GM18526 (cell line): ENCODE results near the gene CTNND2.

ENCODE experiments used
- POLR2A ChIP-seq: IDR thresholded peaks from 3 replicates; pipeline ENCODE4 v1.6.1; 2011; ENCODE audit not compliant: insufficient read length; ENCODE audit errors: extremely low read depth

Gene CTNND2

DNA sequence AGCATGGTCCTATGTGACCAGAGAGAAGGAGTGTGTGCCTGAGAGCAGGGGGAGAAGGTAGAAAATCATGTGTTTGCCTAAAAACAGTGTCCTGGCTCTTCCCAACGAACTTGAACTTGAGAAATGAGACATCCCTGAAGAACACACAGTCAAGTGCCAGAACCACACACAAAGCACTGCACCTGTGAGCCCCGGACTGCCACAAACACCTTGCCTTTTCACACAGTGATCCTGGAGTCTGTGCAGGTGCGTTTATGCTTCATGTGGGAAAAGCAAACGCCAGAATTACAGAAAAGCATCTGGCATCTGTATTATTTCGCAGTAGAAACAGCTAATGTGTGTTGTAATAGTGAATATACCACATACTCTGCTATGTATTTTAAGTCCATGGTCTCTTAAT lies 9.3 kb downstream of the CTNND2 start:
- no peak for TF ChIP-seq POLR2A

DNA sequence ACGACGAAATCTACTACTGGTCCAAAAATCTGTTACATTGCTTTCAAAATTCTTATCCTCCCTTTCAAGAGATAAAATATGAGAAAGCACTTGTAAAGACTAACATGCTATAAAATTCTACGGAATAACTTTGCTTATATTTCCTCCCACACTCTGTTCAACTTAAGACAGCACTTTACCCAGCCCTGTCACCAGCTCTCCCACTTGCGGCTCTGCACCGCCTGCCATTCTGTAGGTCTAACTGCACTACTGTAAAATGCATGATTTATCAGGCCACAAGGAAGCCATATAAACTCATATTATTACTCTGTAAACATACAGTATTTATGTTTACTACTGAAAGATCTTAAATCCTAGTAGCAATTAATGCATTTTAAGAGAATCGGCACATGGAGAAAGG lies 11.4 kb downstream of the CTNND2 start:
- TF ChIP-seq POLR2A: no peak

DNA sequence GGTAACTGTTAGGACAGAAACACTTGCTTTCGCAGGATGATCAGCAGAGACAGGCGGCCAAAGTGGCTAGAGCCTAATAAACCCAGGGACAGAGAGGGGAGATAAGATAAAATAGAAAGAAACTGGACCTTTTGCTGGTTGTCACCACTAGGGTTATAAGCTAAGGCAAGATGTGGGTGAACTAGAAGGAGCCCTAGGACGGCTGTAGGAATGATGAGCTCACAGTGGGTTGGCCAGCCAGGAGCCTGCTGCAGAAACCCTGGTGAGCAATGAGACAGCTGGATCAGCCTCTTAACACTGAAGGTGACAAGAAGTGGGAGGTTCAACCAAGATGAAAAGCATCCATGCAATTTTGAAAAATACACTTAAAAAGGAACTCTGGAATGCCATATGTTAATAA lies 13.5 kb downstream of the CTNND2 start:
- TF ChIP-seq POLR2A: no peak

DNA sequence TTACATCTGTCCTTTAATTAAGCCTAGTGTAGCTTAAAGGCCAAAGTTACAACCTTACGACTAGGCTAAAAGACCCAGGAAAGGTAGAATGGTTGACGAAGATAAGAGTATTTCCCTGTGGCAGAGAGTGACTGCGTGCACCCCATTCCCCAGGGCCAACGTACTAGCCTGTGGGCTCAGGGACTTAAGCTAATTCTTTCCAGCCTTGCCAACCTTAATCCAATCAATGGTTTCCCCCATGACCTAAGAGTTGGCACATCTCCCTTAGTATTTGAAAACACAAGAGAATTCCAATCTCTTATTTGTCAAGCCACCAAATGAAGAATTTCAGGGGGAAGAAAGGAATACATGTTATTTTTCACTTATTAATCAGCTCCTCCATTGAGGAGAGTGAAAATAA lies 16.0 kb downstream of the CTNND2 start:
- no peak for TF ChIP-seq POLR2A

DNA sequence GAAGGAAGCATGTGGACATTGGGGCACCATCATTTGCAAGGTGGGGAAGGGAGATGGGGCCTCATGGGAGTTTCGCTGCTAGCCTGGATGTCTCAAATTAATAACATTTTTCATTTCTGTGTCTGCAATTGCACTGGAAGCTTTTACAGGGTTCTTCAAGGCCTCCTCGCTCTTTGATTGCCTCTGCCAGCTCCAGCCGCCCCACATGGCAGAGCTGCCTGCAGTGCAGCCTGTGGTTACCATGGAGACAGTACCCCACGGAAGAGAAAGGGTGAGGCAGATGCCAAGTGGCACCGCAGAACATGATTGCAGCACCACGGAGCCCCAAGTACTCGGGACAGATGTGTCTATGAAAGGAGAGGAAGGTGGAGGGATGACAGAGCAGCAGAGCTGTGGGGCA lies 25.4 kb downstream of the CTNND2 start:
- no peak for TF ChIP-seq POLR2A

DNA sequence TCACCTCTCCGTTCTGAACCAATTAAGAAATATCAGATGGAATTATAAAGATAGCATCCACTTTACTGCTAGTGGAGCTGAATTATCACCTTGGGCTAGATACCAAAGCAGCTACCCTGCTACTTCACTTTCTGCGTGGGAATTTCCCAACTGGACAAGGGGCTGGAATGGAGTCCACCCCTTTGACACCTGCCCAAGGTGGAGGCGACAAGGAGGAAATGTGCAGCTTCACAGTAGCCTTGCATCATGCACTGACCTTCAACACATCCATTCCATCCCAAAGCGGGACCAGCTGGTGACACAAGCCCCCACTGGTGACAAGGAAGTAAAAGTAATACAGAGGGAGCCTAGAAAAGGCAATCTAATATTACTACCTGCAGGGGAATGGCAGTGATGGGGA lies 30.7 kb downstream of the CTNND2 start:
- TF ChIP-seq POLR2A: no peak

DNA sequence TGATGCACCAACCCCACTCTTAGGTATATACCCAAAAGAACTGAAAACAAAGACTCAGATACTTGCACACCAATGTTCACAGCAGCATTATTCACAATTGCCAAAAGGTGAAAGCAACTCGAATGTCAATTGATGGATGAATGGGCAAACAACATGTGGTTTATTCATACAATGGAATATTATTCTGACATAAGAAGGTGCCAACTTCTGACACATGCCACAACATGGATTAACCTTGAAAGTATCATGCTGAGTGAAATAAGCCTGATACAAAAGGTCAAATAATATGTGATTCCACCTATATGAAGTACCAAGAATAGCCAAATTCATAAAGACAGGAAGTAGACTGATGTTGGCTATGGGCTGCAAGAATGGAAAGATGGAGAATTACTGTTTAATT lies 35.0 kb downstream of the CTNND2 start:
- TF ChIP-seq POLR2A: no peak

DNA sequence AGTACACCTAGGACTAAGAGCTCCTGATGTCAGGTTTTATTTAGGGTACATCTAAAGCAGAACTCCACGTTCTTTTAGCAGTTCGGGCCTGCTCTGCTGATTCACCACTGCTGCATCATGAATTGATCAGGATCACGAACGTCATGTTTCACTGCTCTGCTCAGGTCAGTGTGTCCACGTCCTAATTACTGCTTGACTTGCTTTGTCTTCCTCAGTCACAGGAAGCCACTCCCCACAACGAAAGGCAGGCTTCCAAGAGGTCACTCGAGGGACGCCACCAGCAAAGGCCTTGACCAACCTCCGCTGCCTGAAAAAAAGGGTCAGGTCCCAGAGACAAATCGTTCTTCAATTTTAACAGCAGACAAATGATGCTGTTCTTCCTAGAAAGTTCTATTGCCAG lies 40.3 kb downstream of the CTNND2 start:
- no peak for TF ChIP-seq POLR2A

DNA sequence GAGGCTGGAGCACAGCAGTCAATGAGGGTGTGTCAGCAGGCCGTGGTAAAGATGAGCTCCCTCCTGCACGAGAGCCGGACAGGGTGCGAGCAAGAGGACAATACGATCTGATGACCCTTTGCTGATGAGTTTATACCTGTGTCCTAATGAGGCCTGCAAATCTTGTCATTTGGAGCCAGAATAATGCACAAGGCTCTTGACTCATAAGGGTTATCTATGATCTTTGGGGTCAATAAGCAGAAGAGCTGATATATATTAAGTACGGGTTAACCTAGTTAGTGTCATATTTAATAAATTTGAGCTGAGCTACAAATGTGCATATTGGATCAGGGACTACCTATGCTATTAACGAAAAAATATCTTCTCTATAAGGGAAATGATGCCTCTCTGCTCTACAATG lies 46.9 kb downstream of the CTNND2 start:
- TF ChIP-seq POLR2A: no peak

DNA sequence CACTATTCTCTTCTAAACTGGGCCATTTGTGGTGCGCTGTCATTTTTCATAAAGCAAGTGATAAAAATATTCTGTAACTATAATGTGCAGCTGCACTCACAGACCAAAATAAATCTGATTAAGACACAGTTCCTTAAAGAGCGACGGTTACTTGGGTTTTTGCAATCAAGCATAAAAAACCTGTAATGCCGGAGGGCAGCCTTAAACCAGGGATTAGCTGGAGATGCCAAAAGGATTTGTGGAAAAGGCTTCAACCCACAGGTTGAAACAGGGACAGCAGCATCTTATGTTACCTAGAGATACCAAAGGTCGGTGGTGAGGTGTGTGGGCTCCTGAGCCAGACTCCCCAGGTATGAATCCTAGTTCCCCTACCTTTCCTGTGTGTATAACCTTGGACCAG lies 49.3 kb downstream of the CTNND2 start:
- no peak for TF ChIP-seq POLR2A

DNA sequence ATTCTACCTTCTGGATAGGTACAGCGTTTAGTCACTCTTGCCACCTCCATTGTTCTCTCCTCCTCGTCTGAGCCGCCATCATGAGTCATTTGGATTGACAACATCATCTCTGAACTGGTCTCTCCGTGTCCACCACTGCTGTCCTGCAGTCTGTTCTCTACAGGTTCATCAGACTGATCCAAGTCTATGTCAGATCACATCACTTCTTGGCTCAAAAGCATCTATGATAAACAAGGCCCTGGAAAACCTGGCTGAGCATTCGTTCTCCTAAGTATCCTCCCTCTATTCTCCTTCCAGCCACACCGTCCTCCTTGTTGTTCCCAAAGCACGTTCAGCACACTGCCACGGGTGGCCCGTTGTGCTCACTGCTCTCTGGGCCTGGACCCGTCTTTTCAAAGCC lies 50.5 kb downstream of the CTNND2 start:
- no peak for TF ChIP-seq POLR2A

DNA sequence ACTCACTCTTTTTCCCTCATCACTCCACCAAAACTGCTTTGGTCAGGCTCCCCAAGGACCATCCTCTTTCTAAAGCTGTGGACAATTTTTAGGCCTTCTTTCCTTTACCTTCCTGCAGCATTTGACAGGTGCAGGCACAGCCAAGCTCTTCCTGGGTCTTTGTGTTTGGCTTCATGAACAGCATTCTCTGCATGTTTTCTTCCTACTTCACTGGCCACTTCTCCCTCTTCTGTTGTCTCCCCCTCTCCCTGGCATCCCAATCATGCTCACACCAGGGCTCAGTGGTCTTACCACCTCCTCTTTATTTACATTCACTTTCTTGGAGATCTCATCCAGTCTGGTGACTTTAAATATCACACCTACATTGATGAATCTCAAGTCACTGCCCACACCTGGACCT lies 51.1 kb downstream of the CTNND2 start:
- TF ChIP-seq POLR2A: no peak

DNA sequence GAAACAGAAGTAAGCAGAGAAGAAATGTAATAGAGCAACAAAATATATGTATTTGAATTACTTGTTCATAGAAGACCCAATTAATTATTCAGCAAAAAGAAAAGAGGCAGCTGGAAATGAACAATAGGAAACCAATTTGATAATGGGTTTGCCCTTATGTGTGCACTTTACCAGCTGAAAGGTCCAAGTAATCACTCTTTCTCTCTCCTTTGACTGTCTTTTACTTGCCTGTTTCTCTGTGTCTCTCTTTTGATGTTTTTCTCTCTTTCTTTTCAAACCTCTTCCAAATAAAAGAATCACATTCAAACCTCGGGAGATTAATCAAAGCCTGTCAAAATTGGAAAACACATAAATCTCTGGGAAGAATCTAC lies 51.5 kb downstream of the CTNND2 start:
- TF ChIP-seq POLR2A: no peak

DNA sequence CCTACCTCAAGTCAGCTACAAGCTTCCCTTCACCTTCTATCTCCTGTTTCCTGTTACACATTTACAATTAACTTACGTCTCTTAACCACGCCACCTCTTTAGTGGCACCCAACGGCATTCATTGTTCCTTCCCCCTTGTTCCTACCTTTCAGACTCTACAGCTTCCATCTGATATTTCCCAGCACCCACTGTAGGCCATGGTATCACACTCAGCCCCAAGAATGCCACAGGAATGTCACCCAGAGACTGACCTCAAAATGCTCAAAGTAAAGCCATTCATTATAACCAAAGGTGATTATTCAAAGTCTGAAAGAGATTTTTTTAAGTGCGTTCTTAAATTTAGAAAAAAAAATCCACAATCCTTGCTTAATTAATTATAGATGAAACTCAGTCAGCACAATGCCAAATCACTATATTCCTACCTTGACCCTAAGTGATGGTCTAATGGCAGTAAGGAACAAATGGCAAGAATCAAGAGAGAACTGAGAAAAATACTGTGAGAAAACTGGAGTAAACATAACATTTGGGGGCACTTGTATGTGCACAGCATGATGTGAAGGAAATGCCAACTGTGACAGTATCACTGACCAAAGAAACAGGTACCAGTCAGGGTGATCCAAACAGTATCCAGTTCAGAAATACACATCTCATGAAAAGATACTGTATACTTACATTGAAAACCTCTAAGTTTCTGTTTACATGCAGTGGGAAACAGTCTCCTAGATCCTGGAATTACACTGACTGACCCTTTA lies 52.1 kb downstream of the CTNND2 start:
- no peak for TF ChIP-seq POLR2A

DNA sequence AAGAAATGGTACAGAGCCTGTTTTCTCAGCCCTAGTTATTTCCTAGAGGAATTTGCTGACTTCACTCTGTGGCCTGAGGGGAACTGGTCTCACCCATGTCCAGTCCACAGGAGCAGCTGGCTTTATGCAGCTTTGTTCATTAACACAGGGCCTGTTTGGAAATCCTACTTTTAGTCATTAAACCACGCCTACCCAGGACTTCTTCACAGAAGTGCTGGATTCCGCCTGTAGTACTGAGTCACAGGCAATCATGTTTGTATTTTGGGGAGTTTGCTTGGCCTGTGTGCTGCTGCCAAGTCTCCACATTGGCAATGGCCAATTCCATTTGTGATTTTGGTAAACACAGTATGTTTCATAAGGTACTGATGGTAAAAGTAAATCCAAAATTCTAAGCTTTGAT lies 52.8 kb downstream of the CTNND2 start:
- no peak for TF ChIP-seq POLR2A

DNA sequence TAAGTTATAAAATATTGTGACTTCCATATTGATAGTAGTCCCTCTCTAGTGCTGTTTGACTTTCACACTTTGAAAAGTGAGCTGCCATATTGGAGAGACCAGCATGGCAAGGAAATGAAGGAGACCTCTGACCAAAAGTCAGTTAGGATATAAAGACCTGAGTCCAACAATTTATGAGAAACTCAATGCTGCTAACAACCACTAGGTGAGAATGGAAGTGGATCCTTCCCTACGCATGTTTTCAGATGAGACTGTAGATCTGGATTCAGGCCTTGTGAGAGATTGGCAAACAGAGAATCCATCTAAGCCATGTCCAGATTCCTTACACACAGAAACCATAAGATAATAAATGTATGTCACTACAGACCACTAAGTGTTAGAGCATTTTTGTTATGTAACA lies 81.6 kb downstream of the CTNND2 start:
- TF ChIP-seq POLR2A: no peak

DNA sequence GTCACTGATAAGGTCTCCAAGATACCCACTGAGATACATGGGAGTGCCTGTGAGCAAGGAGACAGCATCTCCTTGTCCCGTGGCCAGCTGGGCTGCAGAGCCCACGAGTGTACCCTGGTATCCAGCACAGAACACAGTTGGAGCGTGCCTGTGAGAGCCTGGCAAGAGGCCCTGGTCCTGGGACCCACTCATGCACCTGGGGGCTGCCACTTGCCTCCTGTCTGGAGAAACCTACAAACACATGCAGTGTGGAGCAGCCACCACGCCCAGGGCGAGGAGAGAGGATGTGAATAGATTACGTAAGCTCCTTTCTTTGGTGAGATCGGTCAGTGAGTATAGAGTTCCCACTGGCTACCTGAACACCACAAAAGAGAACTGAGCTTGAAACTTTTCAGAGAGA lies 88.3 kb downstream of the CTNND2 start:
- TF ChIP-seq POLR2A: no peak
